ENCODE results near the gene PTOV1. TPM values are rescaled to one million over a fixed set of nuclear protein-coding genes. Genes with fewer than 3 reads are reported as not detected.

PTOV1 gene
- total and polyA plus RNA-seq, 2 experiments from 2014 or later = 114 to 294 TPM

- Histone ChIP-seq H3K27me3 (no peaks in the 10 kb centered on the region), H3K4me1 (ENCODE audit: insufficient read depth) (peaks cover 5% of the 10 kb centered on the region), H3K9me2 (replicated peaks; ENCODE audit: insufficient read depth) (no peaks in the 10 kb centered on the region), H3K27ac (no peak overlapping the region), H2AFZ (no peak overlapping the region), H3K4me2 (no peak overlapping the region), H3K36me3 (replicated peaks; ENCODE audit: insufficient read depth, low read depth) (peaks cover 5% of the 10 kb centered on the region), H3K9me3 (ENCODE audit: low read depth) (no peaks in the 10 kb centered on the region), H4K20me1 (ENCODE audit: insufficient read depth, poor library complexity, severe bottlenecking) (peaks cover 51% of the 10 kb centered on the region), H3K4me3 (no peak overlapping the region), H3K79me2 (peaks cover 31% of the 10 kb centered on the region)
- no peak for DNase-seq (ENCODE audit: low spot score)
- WGBS (ENCODE audit: low lambda C conversion rate, missing lambda C conversion rate) = 91% methylated on average over 33 of the region's 37 CpGs
- TF ChIP-seq EZH2phosphoT487 (IDR thresholded peaks at IDR 0.05; ENCODE audit: low read depth, severe bottlenecking, unreplicated experiment) = no peak
- TF ChIP-seq CTCF (IDR thresholded peaks at IDR 0.05; ENCODE audit: poor library complexity) = no peak
- no peak for TF ChIP-seq EZH2 (IDR thresholded peaks at IDR 0.05; ENCODE audit: borderline replicate concordance)
Observed at GRCh38 chr19:49858088-49858985, 7.4 kb downstream of the PTOV1 start.

- Histone ChIP-seq H3K4me2 (no peak overlapping the region), H2AFZ (no peak overlapping the region), H3K27me3 (no peaks in the 10 kb centered on the region), H3K4me3 (no peak overlapping the region), H3K9me3 (ENCODE audit: low read depth) (no peaks in the 10 kb centered on the region), H3K79me2 (peaks cover 28% of the 10 kb centered on the region), H3K27ac (no peak overlapping the region), H4K20me1 (ENCODE audit: insufficient read depth, poor library complexity, severe bottlenecking) (peaks cover 40% of the 10 kb centered on the region), H3K9me2 (replicated peaks; ENCODE audit: insufficient read depth) (no peaks in the 10 kb centered on the region), H3K36me3 (replicated peaks; ENCODE audit: insufficient read depth, low read depth) (peaks cover 5% of the 10 kb centered on the region), H3K4me1 (ENCODE audit: insufficient read depth) (peaks cover 5% of the 10 kb centered on the region)
- DNase-seq (ENCODE audit: low spot score) = no peak
- TF ChIP-seq CTCF (IDR thresholded peaks at IDR 0.05; ENCODE audit: poor library complexity) = no peak
- no peak for TF ChIP-seq EZH2 (IDR thresholded peaks at IDR 0.05; ENCODE audit: borderline replicate concordance)
- TF ChIP-seq EZH2phosphoT487 (IDR thresholded peaks at IDR 0.05; ENCODE audit: low read depth, severe bottlenecking, unreplicated experiment) = no peak
- 89% methylated on average over 22 of the region's 22 CpGs for WGBS (ENCODE audit: low lambda C conversion rate, missing lambda C conversion rate)
Observed at GRCh38 chr19:49859682-49860335, 8.8 kb downstream of the PTOV1 start.

- DNase-seq (ENCODE audit: low spot score) = no peak
- WGBS (ENCODE audit: low lambda C conversion rate, missing lambda C conversion rate) = 71% methylated on average over 14 of the region's 17 CpGs
- TF ChIP-seq EZH2phosphoT487 (IDR thresholded peaks at IDR 0.05; ENCODE audit: low read depth, severe bottlenecking, unreplicated experiment) = no peak
- TF ChIP-seq EZH2 (IDR thresholded peaks at IDR 0.05; ENCODE audit: borderline replicate concordance) = no peak
- no peak for TF ChIP-seq CTCF (IDR thresholded peaks at IDR 0.05; ENCODE audit: poor library complexity)
- no peak overlapping the region for H3K4me2 ChIP-seq
- H3K27me3 ChIP-seq = no peaks in the 10 kb centered on the region
- H3K9me2 ChIP-seq (replicated peaks; ENCODE audit: insufficient read depth) = no peaks in the 10 kb centered on the region
- H3K36me3 ChIP-seq (replicated peaks; ENCODE audit: insufficient read depth, low read depth) = no peaks in the 10 kb centered on the region
- peaks cover 33% of the 10 kb centered on the region for H4K20me1 ChIP-seq (ENCODE audit: insufficient read depth, poor library complexity, severe bottlenecking)
- H3K4me3 ChIP-seq = no peak overlapping the region
- H2AFZ ChIP-seq = no peak overlapping the region
- peaks cover 25% of the 10 kb centered on the region for H3K79me2 ChIP-seq
- H3K4me1 ChIP-seq (ENCODE audit: insufficient read depth) = peaks cover 5% of the 10 kb centered on the region
- peak overlapping the region; percentile 58 for H3K27ac ChIP-seq
- H3K9me3 ChIP-seq (ENCODE audit: low read depth) = no peaks in the 10 kb centered on the region
Observed at GRCh38 chr19:49860336-49861102, 9.6 kb downstream of the PTOV1 start.
